ENCODE results near the gene UBE2I. TPM values are rescaled to one million over a fixed set of nuclear protein-coding genes. Genes with fewer than 3 reads are reported as not detected.

Gene UBE2I
- total RNA-seq, 1 experiment from 2014 or later = 198 TPM

GRCh38 chr16:1342526-1343427 lies 33.3 kb downstream of the UBE2I start:
- H3K4me1 ChIP-seq (ENCODE audit: control insufficient read depth, insufficient read depth, low read length) = peaks cover 3% of the 10 kb centered on the region; the same call in 1 of the 2 replicates
- in situ Hi-C loops (cut with HindIII; ENCODE audit: low pct_unique_long_range_greater_than_20kb, low sequenced_read_pairs) (no loop called here), intact Hi-C loops (cut with micrococcal nuclease; ENCODE audit: unreplicated experiment) (no loop called here)
- no peaks in the 10 kb centered on the region for H3K36me3 ChIP-seq (ENCODE audit: control insufficient read depth, insufficient read depth, low read length)
- ATAC-seq = peak; percentile 92
- DNase-seq (ENCODE audit: low read depth, low spot score) = peak; percentile 63
- H3K27me3 ChIP-seq (ENCODE audit: control insufficient read depth, insufficient read depth, low read length) = no peaks in the 10 kb centered on the region
- peak overlapping the region; percentile 11 to 37 for H3K4me3 ChIP-seq (ENCODE audit: low read depth in 2 of 2, low read length in 2 of 2)
- TF ChIP-seq REST (IDR thresholded peaks at IDR 0.05; ENCODE audit: insufficient read depth in 1 of 2, low read depth in 2 of 2, low read length in 1 of 2) (no peak), CTCF (IDR thresholded peaks at IDR 0.05) (no peak), TCF7L2 (IDR thresholded peaks at IDR 0.05; ENCODE audit: low read depth, low read length) (no peak), SIN3A (IDR thresholded peaks at IDR 0.05; ENCODE audit: borderline replicate concordance, insufficient read depth, low read depth, low read length) (no peak), POLR2AphosphoS5 (IDR thresholded peaks at IDR 0.05; ENCODE audit: low read depth, low read length) (no peak)
- H3K27ac ChIP-seq (ENCODE audit: low read length) = no peak overlapping the region
- ChIA-PET CTCF (interaction anchor here (0.6 to 1.9 kb wide), 5 partner anchors 12 to 652 kb away, joined by 3 to 8 read pairs (median 6); no protein-coding TSS in a partner anchor), POLR2A (interaction anchor here (0.7 kb wide), 1 partner anchor 626 kb away, joined by 6 read pairs; no protein-coding TSS in a partner anchor)
- BruUV-seq (replicated peaks) = no TSS peak
- H3K9me3 ChIP-seq (ENCODE audit: control insufficient read depth, insufficient read depth, low read depth, low read length) = no peaks in the 10 kb centered on the region

- no peaks in the 10 kb centered on the region for H3K36me3 ChIP-seq (ENCODE audit: control insufficient read depth, insufficient read depth, low read length)
- ChIA-PET CTCF (interaction anchor here (1.9 kb wide), 1 partner anchor 13 kb away, joined by 7 read pairs; no protein-coding TSS in a partner anchor), POLR2A (no interaction called here)
- H3K4me3 ChIP-seq (ENCODE audit: low read depth in 2 of 2, low read length in 2 of 2) = peak overlapping the region in 1 of 2 experiments; percentile 24; a peak in 2 of 4 replicates
- H3K9me3 ChIP-seq (ENCODE audit: control insufficient read depth, insufficient read depth, low read depth, low read length) = no peaks in the 10 kb centered on the region
- in situ Hi-C loops (cut with HindIII; ENCODE audit: low pct_unique_long_range_greater_than_20kb, low sequenced_read_pairs) (no loop called here), intact Hi-C loops (cut with micrococcal nuclease; ENCODE audit: unreplicated experiment) (no loop called here)
- ATAC-seq = no peak
- no peaks in the 10 kb centered on the region for H3K27me3 ChIP-seq (ENCODE audit: control insufficient read depth, insufficient read depth, low read length)
- no peak for DNase-seq (ENCODE audit: low read depth, low spot score)
- BruUV-seq (replicated peaks) = no TSS peak
- TF ChIP-seq POLR2AphosphoS5 (IDR thresholded peaks at IDR 0.05; ENCODE audit: low read depth, low read length) = no peak
- no peak for TF ChIP-seq TCF7L2 (IDR thresholded peaks at IDR 0.05; ENCODE audit: low read depth, low read length)
- no peak for TF ChIP-seq REST (IDR thresholded peaks at IDR 0.05; ENCODE audit: insufficient read depth in 1 of 2, low read depth in 2 of 2, low read length in 1 of 2)
- TF ChIP-seq SIN3A (IDR thresholded peaks at IDR 0.05; ENCODE audit: borderline replicate concordance, insufficient read depth, low read depth, low read length) = no peak
- TF ChIP-seq CTCF (IDR thresholded peaks at IDR 0.05) = no peak
- peaks cover 1% of the 10 kb centered on the region; the same call in 1 of the 2 replicates for H3K4me1 ChIP-seq (ENCODE audit: control insufficient read depth, insufficient read depth, low read length)
- H3K27ac ChIP-seq (ENCODE audit: low read length) = no peak overlapping the region
Observed at GRCh38 chr16:1343428-1344242, 34.2 kb downstream of the UBE2I start.
